DND-41 (cell line): Measurements from ENCODE around the gene MBNL2.

Experiments
- ATAC-seq: fragments of 200-7000 bp; cut with Tn5 transposase; 3 replicates; pipeline ENCODE4 v1.9.1; 2021; ENCODE audit warnings: low read depth; ENCODE audit not compliant: insufficient read depth
- DNase-seq: peaks from one replicate; pipeline ENCODE4 v3.0.0-alpha.2; 2020
- H2AFZ ChIP-seq: 2 replicates; pipeline ENCODE4 v1.6.0; 2012; ENCODE audit warnings: low read depth, low read length
- H3K27ac ChIP-seq: 2 replicates; pipeline ENCODE4 v1.5.1; 2012; ENCODE audit warnings: low read length, inconsistent platforms
- H3K27me3 ChIP-seq: fragments of 200-600 bp; sonication (generic); 2 replicates; pipeline ENCODE4 v1.6.0; 2012; ENCODE audit warnings: low read length, mild to moderate bottlenecking, inconsistent platforms; ENCODE audit not compliant: insufficient read depth, poor library complexity
- H3K36me3 ChIP-seq: 2 replicates; pipeline ENCODE4 v1.5.1; 2012; ENCODE audit warnings: low read length, inconsistent platforms; ENCODE audit not compliant: insufficient read depth
- H3K4me1 ChIP-seq: 2 replicates; pipeline ENCODE4 v1.5.1; 2012; ENCODE audit warnings: mild to moderate bottlenecking, low read length; ENCODE audit not compliant: insufficient read depth
- H3K4me2 ChIP-seq: 2 replicates; pipeline ENCODE4 v1.6.0; 2012; ENCODE audit warnings: mild to moderate bottlenecking, moderate library complexity, low read length, inconsistent platforms; ENCODE audit not compliant: insufficient read depth
- H3K4me3 ChIP-seq, 2 experiments: fragments of 200-600 bp in 1 of 2; shearing (Covaris generic) in 1 of 2; 2 replicates each; pipeline ENCODE4 v1.5.1; 2012 to 2016; ENCODE audit warnings: inconsistent platforms in 2 of 2, low read length in 2 of 2, mild to moderate bottlenecking in 2 of 2, low read depth in 1 of 2, moderate library complexity in 1 of 2
- H3K79me2 ChIP-seq: 2 replicates; pipeline ENCODE4 v1.6.0; 2012; ENCODE audit warnings: low read length, inconsistent platforms; ENCODE audit not compliant: insufficient read depth
- H3K9ac ChIP-seq: 2 replicates; pipeline ENCODE4 v1.6.0; 2012; ENCODE audit warnings: low read depth, mild to moderate bottlenecking, inconsistent platforms, low read length, moderate library complexity
- H3K9me3 ChIP-seq: 2 replicates; pipeline ENCODE4 v1.5.1; 2012; ENCODE audit warnings: low read length, moderate library complexity, mild to moderate bottlenecking, inconsistent platforms; ENCODE audit not compliant: insufficient read depth, severe bottlenecking
- H4K20me1 ChIP-seq: 2 replicates; pipeline ENCODE4 v1.6.0; 2012; ENCODE audit warnings: low read length; ENCODE audit not compliant: insufficient read depth
- EZH2 ChIP-seq: IDR thresholded peaks from 3 replicates; pipeline ENCODE4 v1.6.1; 2012; ENCODE audit warnings: borderline replicate concordance, low read depth, mild to moderate bottlenecking, moderate library complexity, low read length, inconsistent platforms; ENCODE audit not compliant: severe bottlenecking
- TF ChIP-seq, protein P1 (sequence below): IDR thresholded peaks from 2 replicates; pipeline ENCODE4 v1.5.1; 2012; ENCODE audit warnings: borderline replicate concordance, low read length, moderate library complexity, mild to moderate bottlenecking; ENCODE audit not compliant: poor library complexity, severe bottlenecking; ENCODE audit errors: extremely low read depth

The MBNL2 gene

GRCh38 chr13:97228850-97229521, 6.9 kb downstream of the MBNL2 start:
- Histone ChIP-seq H3K4me1 (peaks cover 44% of the 10 kb centered on the region), H3K27ac (no peak overlapping the region), H4K20me1 (no peaks in the 10 kb centered on the region), H3K9me3 (no peaks in the 10 kb centered on the region), H3K9ac (no peak overlapping the region), H2AFZ (no peak overlapping the region), H3K36me3 (no peaks in the 10 kb centered on the region), H3K27me3 (no peaks in the 10 kb centered on the region), H3K79me2 (peaks cover 31% of the 10 kb centered on the region), H3K4me2 (no peak overlapping the region), H3K4me3 (no peak overlapping the region)
- no peak for TF ChIP-seq EZH2
- TF ChIP-seq, protein P1, sequence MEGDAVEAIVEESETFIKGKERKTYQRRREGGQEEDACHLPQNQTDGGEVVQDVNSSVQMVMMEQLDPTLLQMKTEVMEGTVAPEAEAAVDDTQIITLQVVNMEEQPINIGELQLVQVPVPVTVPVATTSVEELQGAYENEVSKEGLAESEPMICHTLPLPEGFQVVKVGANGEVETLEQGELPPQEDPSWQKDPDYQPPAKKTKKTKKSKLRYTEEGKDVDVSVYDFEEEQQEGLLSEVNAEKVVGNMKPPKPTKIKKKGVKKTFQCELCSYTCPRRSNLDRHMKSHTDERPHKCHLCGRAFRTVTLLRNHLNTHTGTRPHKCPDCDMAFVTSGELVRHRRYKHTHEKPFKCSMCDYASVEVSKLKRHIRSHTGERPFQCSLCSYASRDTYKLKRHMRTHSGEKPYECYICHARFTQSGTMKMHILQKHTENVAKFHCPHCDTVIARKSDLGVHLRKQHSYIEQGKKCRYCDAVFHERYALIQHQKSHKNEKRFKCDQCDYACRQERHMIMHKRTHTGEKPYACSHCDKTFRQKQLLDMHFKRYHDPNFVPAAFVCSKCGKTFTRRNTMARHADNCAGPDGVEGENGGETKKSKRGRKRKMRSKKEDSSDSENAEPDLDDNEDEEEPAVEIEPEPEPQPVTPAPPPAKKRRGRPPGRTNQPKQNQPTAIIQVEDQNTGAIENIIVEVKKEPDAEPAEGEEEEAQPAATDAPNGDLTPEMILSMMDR, result no peak
- no peak for DNase-seq
- no peak for ATAC-seq

- Histone ChIP-seq H3K4me2 (no peak overlapping the region), H2AFZ (no peak overlapping the region), H4K20me1 (no peaks in the 10 kb centered on the region), H3K27me3 (no peaks in the 10 kb centered on the region), H3K36me3 (no peaks in the 10 kb centered on the region), H3K9me3 (no peaks in the 10 kb centered on the region), H3K9ac (no peak overlapping the region), H3K27ac (no peak overlapping the region), H3K4me3 (no peak overlapping the region), H3K4me1 (peaks cover 37% of the 10 kb centered on the region), H3K79me2 (peaks cover 26% of the 10 kb centered on the region)
- DNase-seq (no peak), ATAC-seq (no peak)
- TF ChIP-seq, protein P1, result no peak
- no peak for TF ChIP-seq EZH2
Observed at GRCh38 chr13:97229699-97230098, 7.6 kb downstream of the MBNL2 start.

- DNase-seq, result no peak
Observed at GRCh38 chr13:97231118-97231828, 9.1 kb downstream of the MBNL2 start.

More at GRCh38 chr13:97231118-97231828, 9.1 kb downstream of the MBNL2 start:
- Histone ChIP-seq H3K79me2 (peaks cover 13% of the 10 kb centered on the region), H3K27me3 (no peaks in the 10 kb centered on the region), H3K27ac (no peak overlapping the region), H3K9me3 (no peaks in the 10 kb centered on the region), H3K36me3 (no peaks in the 10 kb centered on the region), H3K4me2 (no peak overlapping the region), H3K4me1 (peaks cover 22% of the 10 kb centered on the region), H2AFZ (no peak overlapping the region), H3K9ac (no peak overlapping the region), H4K20me1 (no peaks in the 10 kb centered on the region), H3K4me3 (no peak overlapping the region)
- TF ChIP-seq, protein P1, result no peak
- TF ChIP-seq EZH2, result no peak
- ATAC-seq, result no peak
